Right lobe of liver (tissue), 6 donors: ENCODE data around the gene USP7. TPM values are rescaled to one million over a fixed set of nuclear protein-coding genes. Genes with fewer than 3 reads are reported as not detected.

Source experiments
- ATAC-seq, 4 donors: fragments of 200-7000 bp; cut with Tn5 transposase; one replicate each; pipeline ENCODE4 v1.9.1; 2020; ENCODE audit warnings: mild to moderate bottlenecking in 4 of 4, moderate library complexity in 4 of 4
- DNase-seq, 3 donors: peaks; one replicate each; pipeline ENCODE4 v3.0.0-alpha.2; 2020
- H3K27ac ChIP-seq, 3 donors: fragments of 200-600 bp; one replicate each; pipeline ENCODE4 v1.8.0; 2022
- H3K27me3 ChIP-seq, 2 donors: fragments of 200-600 bp; one replicate each; pipeline ENCODE4 v1.8.0; 2022
- H3K36me3 ChIP-seq, 4 donors: fragments of 200-600 bp; sonication (generic) in 1 of 4; one replicate each; pipeline versions ENCODE4 v1.5.1 to v1.8.0; 2017 to 2022; ENCODE audit warnings: control low read depth in 1 of 4
- H3K4me1 ChIP-seq, 4 donors: fragments of 200-600 bp; sonication (generic) in 1 of 4; one replicate each; pipeline versions ENCODE4 v1.5.1 to v1.8.0; 2017 to 2022; ENCODE audit warnings: control low read depth in 1 of 4
- H3K4me3 ChIP-seq, 3 donors: fragments of 200-600 bp; one replicate each; pipeline ENCODE4 v1.8.0; 2022
- H3K9me3 ChIP-seq, 4 donors: fragments of 200-600 bp; sonication (generic) in 1 of 4; one replicate each; pipeline versions ENCODE4 v1.5.1 to v1.8.0; 2017 to 2022; ENCODE audit warnings: control low read depth in 1 of 4
- POLR2A ChIP-seq: fragments of 450-650 bp; IDR thresholded peaks from one replicate; pipeline ENCODE4 v1.6.1; 2017; ENCODE audit warnings: antibody characterized with exemption, mild to moderate bottlenecking
- WGBS: methylation state at CpG from one replicate; pipeline ENCODE4 v1.1.6; 2018; ENCODE audit warnings: low coverage, low lambda C conversion rate; ENCODE audit not compliant: insufficient coverage; ENCODE audit errors: missing lambda C conversion rate; 5-methylcytosine and 5-hydroxymethylcytosine counted together
- intact Hi-C, 2 donors: fragments of 100-400 bp; cut with DNase I; formaldehyde crosslinking; loops; one replicate each; pipeline versions ENCODE4 v1.11.2 to v1.14.1; 2022
- total RNA-seq, 6 experiments: library from RNA; depleted of rRNA in 2 of 6; stranded (reverse); fragments of >200 nt in 2 of 6; fragmentation: NEBNext Ultra II Directional in 3 of 6; extraction: Animal tissue kit (Norgen Biotek cat#: 25700) in 3 of 6; gene quantifications; one replicate each; pipeline versions ENCODE4 v1.1.0 to v1.2.4, GENCODE V29; 2016 to 2023
- TF ChIP-seq, protein P1 (sequence below), 4 donors: fragments of 200-600 bp in 3 of 4; fragments of 450-650 bp in 1 of 4; IDR thresholded peaks; one replicate each; pipeline versions ENCODE4 v1.5.1 to v1.8.0; 2016 to 2022; ENCODE audit warnings: antibody characterized with exemption in 4 of 4, mild to moderate bottlenecking in 2 of 4
- donor health status: DM: no; HTN: yes; CAD: no.
- donor health status: DM: no; HTN: no; CAD: no.
- donor health status: DM: no; HTN: no; CAD: no.
- donor health status: DM: no; HTN: yes; CAD: no.
- donor health status: DM: no; HTN: yes; CAD: no.

USP7 gene
- total RNA-seq, 6 experiments from 2014 or later = 46.8 to 55.8 (median 49.1) TPM

- no peak for DNase-seq
These were observed 47.9 kb downstream of the USP7 start for GRCh38 chr16:8915722-8916301.

DNA sequence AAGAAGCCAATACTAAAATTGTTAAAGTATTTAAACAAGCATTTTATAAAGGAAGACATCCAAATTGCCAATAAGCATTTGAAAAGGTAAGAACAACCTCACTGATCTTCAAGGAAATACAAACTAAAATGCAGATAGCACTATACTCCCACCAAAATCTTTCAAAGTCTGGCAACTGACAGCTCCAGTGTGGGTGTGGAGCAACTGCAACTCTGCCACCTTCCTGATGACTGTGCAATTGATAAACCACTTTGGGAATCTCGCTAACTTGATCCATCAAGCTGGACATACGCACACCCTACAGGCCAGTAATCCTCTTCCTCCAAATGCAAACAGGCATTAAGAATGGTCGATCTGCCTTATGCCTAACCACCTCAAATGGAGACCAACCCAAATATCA lies 49.6 kb downstream of the USP7 start:
- no peak for TF ChIP-seq POLR2A
- TF ChIP-seq, protein P1, sequence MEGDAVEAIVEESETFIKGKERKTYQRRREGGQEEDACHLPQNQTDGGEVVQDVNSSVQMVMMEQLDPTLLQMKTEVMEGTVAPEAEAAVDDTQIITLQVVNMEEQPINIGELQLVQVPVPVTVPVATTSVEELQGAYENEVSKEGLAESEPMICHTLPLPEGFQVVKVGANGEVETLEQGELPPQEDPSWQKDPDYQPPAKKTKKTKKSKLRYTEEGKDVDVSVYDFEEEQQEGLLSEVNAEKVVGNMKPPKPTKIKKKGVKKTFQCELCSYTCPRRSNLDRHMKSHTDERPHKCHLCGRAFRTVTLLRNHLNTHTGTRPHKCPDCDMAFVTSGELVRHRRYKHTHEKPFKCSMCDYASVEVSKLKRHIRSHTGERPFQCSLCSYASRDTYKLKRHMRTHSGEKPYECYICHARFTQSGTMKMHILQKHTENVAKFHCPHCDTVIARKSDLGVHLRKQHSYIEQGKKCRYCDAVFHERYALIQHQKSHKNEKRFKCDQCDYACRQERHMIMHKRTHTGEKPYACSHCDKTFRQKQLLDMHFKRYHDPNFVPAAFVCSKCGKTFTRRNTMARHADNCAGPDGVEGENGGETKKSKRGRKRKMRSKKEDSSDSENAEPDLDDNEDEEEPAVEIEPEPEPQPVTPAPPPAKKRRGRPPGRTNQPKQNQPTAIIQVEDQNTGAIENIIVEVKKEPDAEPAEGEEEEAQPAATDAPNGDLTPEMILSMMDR (IDR thresholded peaks at IDR 0.05) = no peak
- peaks cover 5 to 94% (median 22%) of the 10 kb centered on the region in 4 donors for H3K36me3 ChIP-seq
- no peak for DNase-seq
- ATAC-seq = no peak
- no peak overlapping the region for H3K27ac ChIP-seq
- no peaks in the 10 kb centered on the region for H3K9me3 ChIP-seq
- no peak overlapping the region for H3K4me3 ChIP-seq
- H3K27me3 ChIP-seq = no peaks in the 10 kb centered on the region
- H3K4me1 ChIP-seq = no peaks in the 10 kb centered on the region
- intact Hi-C loops = no loop called here
- WGBS = 92% methylated on average over 2 of the region's 3 CpGs

More at GRCh38 chr16:8915722-8916301, 47.9 kb downstream of the USP7 start:
- no peak for ATAC-seq
- H3K36me3 ChIP-seq = peaks cover 5 to 97% (median 28%) of the 10 kb centered on the region in 4 donors
- H3K27me3 ChIP-seq = no peaks in the 10 kb centered on the region
- H3K4me3 ChIP-seq = no peak overlapping the region
- TF ChIP-seq, protein P1 (IDR thresholded peaks at IDR 0.05) = no peak
- no peak for TF ChIP-seq POLR2A
- H3K27ac ChIP-seq = no peak overlapping the region
- H3K9me3 ChIP-seq = no peaks in the 10 kb centered on the region
- WGBS = 84% methylated on average over 5 of the region's 7 CpGs
- H3K4me1 ChIP-seq = no peaks in the 10 kb centered on the region
- intact Hi-C loops = no loop called here

DNA sequence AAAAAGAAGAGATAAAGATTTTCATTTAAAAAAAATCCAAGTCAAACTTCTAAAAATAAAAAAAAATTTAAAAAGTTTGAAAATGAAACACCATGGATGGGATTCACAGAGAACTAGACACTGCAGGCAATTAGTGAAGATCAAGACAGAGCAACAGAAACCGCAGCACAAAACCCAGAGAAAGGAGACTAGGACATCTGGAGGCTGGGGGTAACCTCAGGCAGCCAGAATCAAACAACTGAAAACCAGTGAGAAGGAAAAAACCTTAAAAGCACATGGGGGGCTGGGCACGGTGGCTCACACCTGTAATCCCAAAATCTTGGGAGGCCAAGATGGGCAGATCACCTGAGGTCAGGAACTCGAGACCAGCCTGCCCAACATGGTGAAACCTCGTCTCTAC lies 50.9 kb downstream of the USP7 start:
- H3K27me3 ChIP-seq = no peaks in the 10 kb centered on the region
- no peak overlapping the region for H3K4me3 ChIP-seq
- no peak for DNase-seq
- no peak for TF ChIP-seq POLR2A
- TF ChIP-seq, protein P1 (IDR thresholded peaks at IDR 0.05) = no peak
- 100% methylated on average over 2 of the region's 4 CpGs for WGBS
- H3K4me1 ChIP-seq = no peaks in the 10 kb centered on the region
- ATAC-seq = no peak
- H3K27ac ChIP-seq = no peak overlapping the region
- peaks cover 5 to 93% (median 22%) of the 10 kb centered on the region in 4 donors for H3K36me3 ChIP-seq
- H3K9me3 ChIP-seq = no peaks in the 10 kb centered on the region
- intact Hi-C loops = no loop called here

DNA sequence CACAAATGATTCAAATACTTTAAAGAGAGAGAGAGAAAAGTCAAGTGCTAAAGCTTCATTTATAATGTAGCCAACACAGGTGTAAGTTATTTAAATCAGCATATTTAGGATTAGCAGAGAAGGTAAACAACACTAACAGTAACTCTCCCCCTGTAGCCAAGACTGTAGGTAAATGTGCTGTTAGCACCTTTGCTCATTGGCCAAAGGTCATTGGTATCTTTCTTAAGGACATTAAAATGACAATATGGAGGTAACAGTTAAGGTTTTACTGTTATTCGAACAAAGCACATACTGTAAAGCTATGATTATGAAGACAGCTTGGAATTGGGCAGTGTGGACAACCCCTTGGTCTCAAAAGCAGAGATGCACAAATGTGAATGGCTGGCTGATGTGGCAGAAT lies 52.9 kb downstream of the USP7 start:
- H3K36me3 ChIP-seq = peaks cover 8 to 89% (median 24%) of the 10 kb centered on the region in 4 donors
- H3K27me3 ChIP-seq = no peaks in the 10 kb centered on the region
- ATAC-seq (no peak), DNase-seq (no peak)
- H3K4me1 ChIP-seq = no peaks in the 10 kb centered on the region
- no peak for TF ChIP-seq POLR2A
- TF ChIP-seq, protein P1 (IDR thresholded peaks at IDR 0.05) = no peak
- intact Hi-C loops = no loop called here
- H3K27ac ChIP-seq = no peak overlapping the region
- WGBS = 70% methylated on average over 1 of the region's 1 CpG
- H3K9me3 ChIP-seq = no peaks in the 10 kb centered on the region
- H3K4me3 ChIP-seq = no peak overlapping the region
